Nephron (organoid): Measurements from ENCODE around the gene UHRF1.

Source experiments
- H3K27ac Mint-ChIP-seq, 3 experiments: 2 replicates each; pipeline ENCODE4 v1.8.0; 2020; ENCODE audit warnings: mixed read lengths in 3 of 3, mild to moderate bottlenecking in 2 of 3, moderate library complexity in 1 of 3
- H3K27me3 Mint-ChIP-seq: 2 replicates; pipeline ENCODE4 v1.8.0; 2021; ENCODE audit warnings: low read depth, mild to moderate bottlenecking, moderate library complexity, mixed read lengths
- H3K36me3 Mint-ChIP-seq: 2 replicates; pipeline ENCODE4 v1.8.0; 2020; ENCODE audit warnings: low read depth, mixed read lengths
- H3K4me1 Mint-ChIP-seq: 2 replicates; pipeline ENCODE4 v1.8.0; 2020; ENCODE audit warnings: mixed read lengths
- H3K4me3 Mint-ChIP-seq, 3 experiments: 2 replicates each; pipeline ENCODE4 v1.8.0; 2020; ENCODE audit warnings: mild to moderate bottlenecking in 3 of 3, mixed read lengths in 3 of 3, moderate library complexity in 2 of 3
- H3K9me3 Mint-ChIP-seq: 2 replicates; pipeline ENCODE4 v1.8.0; 2020; ENCODE audit warnings: mixed read lengths
- CTCF ChIP-seq, 3 experiments: fragments of 200-600 bp; sonication (generic); IDR thresholded peaks; one replicate each; pipeline ENCODE4 v1.5.0; 2021; ENCODE audit warnings: antibody characterized with exemption in 3 of 3; ENCODE audit not compliant: unreplicated experiment in 3 of 3

UHRF1 gene

GRCh38 chr19:5003781-5004180, 94.5 kb downstream of the UHRF1 start:
- TF ChIP-seq CTCF (IDR thresholded peaks at IDR 0.05; ENCODE audit: unreplicated experiment in 3 of 3) = no peak
- Mint-ChIP-seq H3K9me3 (peaks cover 7% of the 10 kb centered on the region), H3K36me3 (peaks cover 50% of the 10 kb centered on the region), H3K27ac (peak overlapping the region in 2 of 3 experiments; percentile 0 to 15), H3K4me1 (peaks cover 5% of the 10 kb centered on the region), H3K4me3 (no peak overlapping the region), H3K27me3 (no peaks in the 10 kb centered on the region)

- peaks cover 7% of the 10 kb centered on the region for H3K9me3 Mint-ChIP-seq
- H3K4me3 Mint-ChIP-seq = no peak overlapping the region
- no peak overlapping the region for H3K27ac Mint-ChIP-seq
- H3K36me3 Mint-ChIP-seq = peaks cover 42% of the 10 kb centered on the region
- H3K4me1 Mint-ChIP-seq = peaks cover 5% of the 10 kb centered on the region
- H3K27me3 Mint-ChIP-seq = peaks cover 4% of the 10 kb centered on the region
- TF ChIP-seq CTCF (IDR thresholded peaks at IDR 0.05; ENCODE audit: unreplicated experiment in 3 of 3) = no peak
Observed at GRCh38 chr19:5005096-5005495, 95.8 kb downstream of the UHRF1 start.

GRCh38 chr19:5006201-5006600, 96.9 kb downstream of the UHRF1 start:
- H3K27me3 Mint-ChIP-seq = peaks cover 4% of the 10 kb centered on the region
- peaks cover 5% of the 10 kb centered on the region for H3K4me1 Mint-ChIP-seq
- no peak overlapping the region for H3K4me3 Mint-ChIP-seq
- peaks cover 7% of the 10 kb centered on the region for H3K9me3 Mint-ChIP-seq
- no peak for TF ChIP-seq CTCF (IDR thresholded peaks at IDR 0.05; ENCODE audit: unreplicated experiment in 3 of 3)
- H3K36me3 Mint-ChIP-seq = peaks cover 36% of the 10 kb centered on the region
- H3K27ac Mint-ChIP-seq = no peak overlapping the region

GRCh38 chr19:5006821-5007220, 97.5 kb downstream of the UHRF1 start:
- peaks cover 5% of the 10 kb centered on the region for H3K4me1 Mint-ChIP-seq
- peaks cover 4% of the 10 kb centered on the region for H3K27me3 Mint-ChIP-seq
- H3K27ac Mint-ChIP-seq = no peak overlapping the region
- no peak for TF ChIP-seq CTCF (IDR thresholded peaks at IDR 0.05; ENCODE audit: unreplicated experiment in 3 of 3)
- H3K4me3 Mint-ChIP-seq = no peak overlapping the region
- H3K36me3 Mint-ChIP-seq = peaks cover 32% of the 10 kb centered on the region
- H3K9me3 Mint-ChIP-seq = peaks cover 7% of the 10 kb centered on the region
